HT1080 (cell line): ENCODE results near the gene LYPLA2. TPM values are rescaled to one million over a fixed set of nuclear protein-coding genes. Genes with fewer than 3 reads are reported as not detected.
"Not testable (repeated sequence)": the region's sequence is repeated elsewhere in the genome, so short reads cannot be mapped to it uniquely, and the experiment has no call there.

Source experiments
- DNase-seq: peaks from one replicate; pipeline ENCODE4 v3.0.0-alpha.2; 2015; ENCODE audit warnings: low read depth
- total RNA-seq: library from RNA; depleted of rRNA; stranded (reverse); fragments of >200 nt; shearing (Covaris generic); gene quantifications from 2 replicates; pipeline ENCODE4 v1.2.3, GENCODE V29; 2014; rRNA removed

LYPLA2 gene
- total RNA-seq, 1 experiment from 2014 or later = 186 TPM

- DNase-seq = no peak
Measured at GRCh38 chr1:23825762-23826522, 35.0 kb downstream of the LYPLA2 start.

DNA sequence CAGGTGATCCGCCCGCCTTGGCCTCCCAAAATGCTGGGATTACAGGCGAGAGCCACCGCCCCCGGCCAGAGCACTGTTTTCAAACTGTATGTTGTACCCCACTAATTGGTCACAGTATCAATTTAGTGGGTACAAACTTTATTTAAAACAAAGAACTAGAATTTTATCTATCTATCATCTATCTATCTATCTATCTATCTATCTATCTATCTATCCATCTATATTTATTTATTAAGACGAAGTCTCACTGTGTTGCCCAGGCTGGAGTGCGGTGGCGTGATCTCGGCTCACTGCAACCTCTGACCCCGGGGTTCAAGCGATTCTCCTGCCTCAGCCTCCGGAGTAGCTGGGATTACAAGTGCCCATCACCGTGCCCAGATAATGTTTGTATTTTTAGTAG, 35.6 kb downstream of the LYPLA2 start:
- DNase-seq = not testable (repeated sequence)

DNA sequence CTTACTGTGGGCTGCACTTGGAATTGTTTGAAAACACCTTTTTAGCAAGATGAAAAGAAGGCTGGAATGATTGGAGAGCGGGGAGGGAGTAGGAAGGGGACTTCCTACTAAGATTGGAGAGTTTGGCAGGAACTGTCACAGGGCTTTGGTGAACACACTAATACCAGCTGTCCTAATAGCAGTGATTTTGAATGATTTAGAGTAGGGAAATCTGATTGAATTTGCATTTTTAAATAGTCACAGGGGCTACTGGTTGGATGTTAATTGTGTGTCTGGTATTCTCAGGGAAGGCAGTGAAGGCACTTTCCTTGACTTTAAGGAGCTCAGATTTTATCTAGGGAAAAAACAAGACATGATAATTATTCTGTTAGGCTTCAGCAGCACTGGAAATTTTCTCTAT, 36.8 kb downstream of the LYPLA2 start:
- DNase-seq = no peak

- not testable (repeated sequence) for DNase-seq
Measured at GRCh38 chr1:23834156-23834555, 43.2 kb downstream of the LYPLA2 start.

GRCh38 chr1:23836037-23836436, 45.1 kb downstream of the LYPLA2 start:
- DNase-seq = no peak

DNA sequence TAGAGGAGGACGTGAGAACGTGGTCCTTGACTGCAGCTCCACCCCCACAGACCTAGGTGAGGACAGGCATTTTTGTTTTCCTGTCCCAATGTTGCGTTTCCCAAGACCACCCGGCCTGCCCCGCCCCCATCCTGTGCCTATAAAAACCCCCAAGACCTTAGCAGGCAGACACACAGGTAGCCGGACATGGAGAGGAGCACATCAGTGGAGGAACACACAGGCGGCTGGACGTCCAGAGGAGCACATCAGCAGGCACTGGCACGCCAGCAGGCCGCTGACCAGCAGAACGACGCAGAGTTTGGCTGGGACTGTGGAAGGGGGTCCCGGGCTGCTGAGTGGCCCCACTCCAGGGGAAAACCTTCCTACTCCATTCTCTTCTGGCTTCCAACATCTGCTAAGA, 47.0 kb downstream of the LYPLA2 start:
- no peak for DNase-seq

DNA sequence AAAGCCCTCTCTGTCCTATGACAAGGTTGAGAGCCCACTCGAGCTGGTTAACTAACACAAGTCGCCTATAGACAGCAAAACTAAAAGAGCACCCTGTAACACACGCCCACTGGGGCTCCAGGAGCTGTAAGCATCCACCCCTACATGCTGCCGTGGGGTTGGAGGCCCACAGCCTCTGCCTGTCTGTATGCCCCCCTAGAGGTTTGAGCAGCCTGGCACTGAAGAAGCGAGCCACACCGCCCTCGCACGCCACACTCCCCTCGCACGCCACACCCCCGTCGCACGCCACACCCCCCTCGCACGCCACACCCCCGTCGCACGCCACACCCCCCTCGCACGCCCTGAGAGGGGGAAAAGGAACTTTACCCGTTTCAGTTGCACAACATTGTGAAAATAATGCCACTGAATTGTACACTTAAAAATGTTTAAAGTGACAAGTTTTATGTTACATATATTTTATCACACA, 47.5 kb downstream of the LYPLA2 start:
- DNase-seq = peak; percentile 28

DNA sequence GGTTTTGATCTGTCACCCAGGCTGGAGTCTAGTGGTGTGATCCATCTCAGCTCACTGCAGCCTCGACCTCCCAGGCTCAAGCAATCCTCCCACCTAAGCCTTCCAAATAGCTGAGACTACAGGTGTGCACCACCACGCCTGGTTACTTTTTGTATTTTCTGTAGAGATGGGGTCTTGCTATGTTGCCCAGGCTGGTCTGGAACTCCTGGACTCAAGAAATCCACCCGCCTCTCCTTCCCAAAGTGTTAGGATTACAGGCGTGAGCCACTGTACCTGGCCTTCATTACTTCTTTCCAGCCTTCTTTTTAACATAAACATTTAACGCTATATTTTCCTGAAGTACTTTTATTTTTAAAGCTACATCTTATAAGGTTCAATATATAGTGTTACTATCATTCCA, 52.7 kb downstream of the LYPLA2 start:
- DNase-seq = no peak

Other genes with a start within 250 kb of the LYPLA2 start
- gene ID3, start 231.6 kb upstream of the LYPLA2 start, total RNA-seq = 334 and 359 TPM in 2 replicates
- gene RPL11, start 99.3 kb upstream of the LYPLA2 start, total RNA-seq = 2,017 and 2,289 TPM in 2 replicates
- gene ELOA, start 47.7 kb upstream of the LYPLA2 start, total RNA-seq = 86.5 and 105 TPM in 2 replicates
- gene PITHD1, start 12.7 kb upstream of the LYPLA2 start, total RNA-seq = 124 and 129 TPM in 2 replicates
- 144 and 146 TPM in 2 replicates for gene GALE, start 9.6 kb downstream of the LYPLA2 start, total RNA-seq
- 9.0 and 9.9 TPM in 2 replicates for gene HMGCL, start 34.3 kb downstream of the LYPLA2 start, total RNA-seq
- 2.3 and 3.5 TPM in 2 replicates for gene FUCA1, start 77.1 kb downstream of the LYPLA2 start, total RNA-seq
- gene CNR2, start 122.2 kb downstream of the LYPLA2 start, total RNA-seq = not detected in 2 replicates
- 65.5 and 326 TPM in 2 replicates for gene PNRC2, start 168.7 kb downstream of the LYPLA2 start, total RNA-seq
- 85.7 and 113 TPM in 2 replicates for gene SRSF10, start 189.2 kb downstream of the LYPLA2 start, total RNA-seq